BLaER1 treated with 17β-estradiol and CSF1 and Interleukin-3, amounts not matched to agents 10 nM and 100 nM (cell line): ENCODE data around the gene TRIP10.

Source experiments
- H3K27ac ChIP-seq, 11 experiments: shearing (Covaris generic); formaldehyde crosslinking; 2 replicates each; pipeline ENCODE4 v1.8.1; 2022
- H3K27me3 ChIP-seq, 11 experiments: shearing (Covaris generic); formaldehyde crosslinking; 2 replicates each; pipeline ENCODE4 v1.8.1; 2022
- H3K36me3 ChIP-seq, 11 experiments: shearing (Covaris generic); formaldehyde crosslinking; 2 replicates each; pipeline ENCODE4 v1.8.1; 2022
- H3K4me1 ChIP-seq, 10 experiments: shearing (Covaris generic); formaldehyde crosslinking; 2 replicates each; pipeline ENCODE4 v1.8.1; 2022
- H3K4me2 ChIP-seq, 11 experiments: shearing (Covaris generic); formaldehyde crosslinking; 2 replicates each; pipeline ENCODE4 v1.8.1; 2022
- H3K4me3 ChIP-seq, 10 experiments: shearing (Covaris generic); formaldehyde crosslinking; 2 replicates each; pipeline ENCODE4 v1.8.1; 2022
- H3K9ac ChIP-seq, 11 experiments: shearing (Covaris generic); formaldehyde crosslinking; 2 replicates each; pipeline ENCODE4 v1.8.1; 2022
- H3K9me3 ChIP-seq, 11 experiments: shearing (Covaris generic); formaldehyde crosslinking; replicated peaks in 1 of 11; 2 replicates each; pipeline ENCODE4 v1.8.1; 2022
- H4K20me1 ChIP-seq, 11 experiments: shearing (Covaris generic); formaldehyde crosslinking; 2 replicates each; pipeline ENCODE4 v1.8.1; 2022
- Cebpa-rat ChIP-seq, 11 experiments: shearing (Covaris generic); IDR thresholded peaks; 2 replicates each; pipeline ENCODE4 v1.8.1; 2022

The TRIP10 gene

GRCh38 chr19:6733338-6734095 lies 6.0 kb upstream of the TRIP10 start:
- Histone ChIP-seq H3K4me1 (peaks cover 25 to 42% (median 37%) of the 10 kb centered on the region in 10 experiments), H3K9me3 (no peaks in the 10 kb centered on the region), H3K4me2 (no peak overlapping the region), H4K20me1 (peaks cover 0 to 31% (median 0%) of the 10 kb centered on the region in 11 experiments; a peak in 6 of 22 replicates), H3K36me3 (peaks cover 9 to 54% (median 38%) of the 10 kb centered on the region in 11 experiments; a peak in 21 of 22 replicates), H3K27me3 (no peaks in the 10 kb centered on the region), H3K27ac (no peak overlapping the region), H3K9ac (no peak overlapping the region), H3K4me3 (no peak overlapping the region)
- no peak for TF ChIP-seq Cebpa-rat (IDR thresholded peaks at IDR 0.05)

- Histone ChIP-seq H3K4me2 (no peak overlapping the region), H4K20me1 (peaks cover 0 to 31% (median 0%) of the 10 kb centered on the region in 11 experiments; a peak in 6 of 22 replicates), H3K9ac (no peak overlapping the region), H3K36me3 (peaks cover 9 to 54% (median 38%) of the 10 kb centered on the region in 11 experiments; a peak in 21 of 22 replicates), H3K27me3 (no peaks in the 10 kb centered on the region), H3K4me3 (no peak overlapping the region), H3K9me3 (no peaks in the 10 kb centered on the region), H3K4me1 (peaks cover 29 to 42% (median 37%) of the 10 kb centered on the region in 10 experiments), H3K27ac (no peak overlapping the region)
- no peak for TF ChIP-seq Cebpa-rat (IDR thresholded peaks at IDR 0.05)
These were observed 5.3 kb upstream of the TRIP10 start for GRCh38 chr19:6734096-6734696.

GRCh38 chr19:6735181-6735911 lies 4.1 kb upstream of the TRIP10 start:
- Histone ChIP-seq H3K27ac (peak overlapping the region in 10 of 11 experiments; percentile 92 to 99 (median 97); a peak in 15 of 22 replicates), H3K9ac (peak overlapping the region; percentile 91 to 98 (median 96)), H3K4me1 (peaks cover 27 to 38% (median 33%) of the 10 kb centered on the region in 10 experiments), H4K20me1 (peaks cover 0 to 31% (median 0%) of the 10 kb centered on the region in 11 experiments; a peak in 6 of 22 replicates), H3K27me3 (no peaks in the 10 kb centered on the region), H3K36me3 (peaks cover 9 to 45% (median 29%) of the 10 kb centered on the region in 11 experiments; a peak in 20 of 22 replicates), H3K4me3 (peak overlapping the region in 8 of 10 experiments; percentile 78 to 97 (median 88); a peak in 13 of 20 replicates), H3K4me2 (peak overlapping the region; percentile 79 to 98 (median 90)), H3K9me3 (no peaks in the 10 kb centered on the region)
- no peak for TF ChIP-seq Cebpa-rat (IDR thresholded peaks at IDR 0.05)

- no peak for TF ChIP-seq Cebpa-rat (IDR thresholded peaks at IDR 0.05)
- Histone ChIP-seq H3K9me3 (no peaks in the 10 kb centered on the region), H3K4me1 (peaks cover 31 to 48% (median 41%) of the 10 kb centered on the region in 10 experiments), H3K36me3 (peaks cover 9 to 42% (median 29%) of the 10 kb centered on the region in 11 experiments; a peak in 20 of 22 replicates), H3K9ac (peak overlapping the region; percentile 91 to 98 (median 96)), H3K4me2 (peak overlapping the region; percentile 79 to 98 (median 90)), H4K20me1 (peaks cover 0 to 31% (median under 1%) of the 10 kb centered on the region in 11 experiments; a peak in 7 of 22 replicates), H3K27me3 (no peaks in the 10 kb centered on the region), H3K27ac (peak overlapping the region; percentile 92 to 99 (median 97); a peak in 21 of 22 replicates), H3K4me3 (peak overlapping the region; percentile 78 to 97 (median 88))
These were observed 3.1 kb upstream of the TRIP10 start for GRCh38 chr19:6736169-6736916.

- Histone ChIP-seq H3K4me3 (peak overlapping the region; percentile 78 to 97 (median 88)), H3K27ac (peak overlapping the region; percentile 92 to 99 (median 97)), H3K36me3 (peaks cover 9 to 37% (median 26%) of the 10 kb centered on the region in 11 experiments; a peak in 20 of 22 replicates), H3K9ac (peak overlapping the region; percentile 91 to 98 (median 96)), H3K27me3 (no peaks in the 10 kb centered on the region), H4K20me1 (peaks cover 0 to 36% (median 5%) of the 10 kb centered on the region in 11 experiments; a peak in 7 of 22 replicates), H3K4me1 (peaks cover 36 to 53% (median 46%) of the 10 kb centered on the region in 10 experiments), H3K4me2 (peak overlapping the region; percentile 79 to 98 (median 90)), H3K9me3 (no peaks in the 10 kb centered on the region)
- no peak for TF ChIP-seq Cebpa-rat (IDR thresholded peaks at IDR 0.05)
These were observed 2.6 kb upstream of the TRIP10 start for GRCh38 chr19:6736917-6737283.

GRCh38 chr19:6737284-6737872 lies 2.1 kb upstream of the TRIP10 start, which contains the start of gene GPR108:
GPR108 (minus strand) TSS chr19:6737580; CDS start chr19:6737576, 4 bp downstream.
- Histone ChIP-seq H3K36me3 (peaks cover 6 to 33% (median 22%) of the 10 kb centered on the region in 11 experiments; a peak in 20 of 22 replicates), H3K9ac (peak within 1 kb of the TSS; percentile 91 to 98 (median 96)), H4K20me1 (peaks cover 0 to 39% (median 5%) of the 10 kb centered on the region in 11 experiments; a peak in 7 of 22 replicates), H3K27ac (peak within 1 kb of the TSS; percentile 92 to 99 (median 97)), H3K4me2 (peak within 1 kb of the TSS; percentile 90 to 98 (median 96)), H3K4me3 (peak within 1 kb of the TSS; percentile 78 to 97 (median 88)), H3K27me3 (no peaks in the 10 kb centered on the region), H3K4me1 (peaks cover 36 to 53% (median 46%) of the 10 kb centered on the region in 10 experiments), H3K9me3 (no peaks in the 10 kb centered on the region)
- no peak for TF ChIP-seq Cebpa-rat (IDR thresholded peaks at IDR 0.05)

- Histone ChIP-seq H3K4me1 (peaks cover 36 to 53% (median 46%) of the 10 kb centered on the region in 10 experiments), H3K4me3 (peak overlapping the region in 7 of 10 experiments; percentile 11 to 60 (median 50); a peak in 11 of 20 replicates), H3K27ac (peak overlapping the region; percentile 61 to 98 (median 79)), H3K9me3 (no peaks in the 10 kb centered on the region), H3K36me3 (peaks cover 5 to 33% (median 22%) of the 10 kb centered on the region in 11 experiments; a peak in 20 of 22 replicates), H3K9ac (peak overlapping the region; percentile 52 to 76 (median 67); a peak in 21 of 22 replicates), H3K27me3 (no peaks in the 10 kb centered on the region), H3K4me2 (peak overlapping the region; percentile 79 to 97 (median 95)), H4K20me1 (peaks cover 0 to 40% (median 5%) of the 10 kb centered on the region in 11 experiments; a peak in 9 of 22 replicates)
- peak in 4 of 11 experiments; percentile 17 to 67 (median 49); a peak in 4 of 22 replicates for TF ChIP-seq Cebpa-rat (IDR thresholded peaks at IDR 0.05)
These were observed 1.4 kb upstream of the TRIP10 start for GRCh38 chr19:6737873-6738786.
